Activated CD4-positive, alpha-beta T cell treated with anti-CD3 and anti-CD28 coated beads, Interleukin-2, Interleukin-4, amounts not matched to agents 100 ng/mL and 50 ng/mL, durations not matched to agents 16 hours and 8 hours (primary cell): ENCODE results near the gene SLC2A4RG.

Source experiments
- DNase-seq: peaks from one replicate; pipeline ENCODE4 v3.0.0-alpha.2; 2020; ENCODE audit warnings: low spot score

SLC2A4RG gene

GRCh38 chr20:63699466-63700198, 39.9 kb upstream of the SLC2A4RG start:
- no peak for DNase-seq

GRCh38 chr20:63700199-63701050, 39.2 kb upstream of the SLC2A4RG start:
- DNase-seq, result no peak

- DNase-seq, result no peak
These were observed 38.6 kb upstream of the SLC2A4RG start for GRCh38 chr20:63701051-63701328.

GRCh38 chr20:63701329-63702035, 38.1 kb upstream of the SLC2A4RG start:
- DNase-seq, result no peak

GRCh38 chr20:63702036-63702665, 37.4 kb upstream of the SLC2A4RG start:
- no peak for DNase-seq

- DNase-seq, result no peak
These were observed 36.7 kb upstream of the SLC2A4RG start for GRCh38 chr20:63702751-63703470.

GRCh38 chr20:63703471-63703975, 36.1 kb upstream of the SLC2A4RG start:
- DNase-seq, result no peak

- no peak for DNase-seq
These were observed 35.4 kb upstream of the SLC2A4RG start for GRCh38 chr20:63703976-63704748.

GRCh38 chr20:63704749-63705117, 34.8 kb upstream of the SLC2A4RG start:
- DNase-seq, result no peak

- DNase-seq, result no peak
These were observed 34.1 kb upstream of the SLC2A4RG start for GRCh38 chr20:63705232-63706026.

- DNase-seq, result no peak
These were observed 33.4 kb upstream of the SLC2A4RG start for GRCh38 chr20:63706027-63706695.

- DNase-seq, result peak; percentile 61
These were observed 32.6 kb upstream of the SLC2A4RG start for GRCh38 chr20:63706852-63707557.

GRCh38 chr20:63707558-63708300, 31.8 kb upstream of the SLC2A4RG start, which contains the start of the genes ARFRP1 and ZGPAT:
ARFRP1 (minus strand) TSS chr20:63707976; CDS start chr20:63707091, 885 bp downstream.
ZGPAT (plus strand) TSS chr20:63708039; CDS start chr20:63708581, 542 bp downstream.
- DNase-seq, result peak; percentile 88

GRCh38 chr20:63708301-63709148, 31.1 kb upstream of the SLC2A4RG start:
- no peak for DNase-seq

- DNase-seq, result no peak
These were observed 30.4 kb upstream of the SLC2A4RG start for GRCh38 chr20:63709149-63709527.

GRCh38 chr20:63711085-63711645, 28.4 kb upstream of the SLC2A4RG start:
- DNase-seq, result no peak

- no peak for DNase-seq
These were observed 27.4 kb upstream of the SLC2A4RG start for GRCh38 chr20:63712191-63712590.
